Endodermal cell (in vitro differentiated cells): ENCODE measurements around the gene PSORS1C2. TPM values are rescaled to one million over a fixed set of nuclear protein-coding genes. Genes with fewer than 3 reads are reported as not detected.

Experiments used
- DNase-seq: peaks from one replicate; pipeline ENCODE4 v3.0.0-alpha.2; 2017
- H3K27ac ChIP-seq: 2 replicates; pipeline ENCODE4 v1.5.1; 2013; ENCODE audit warnings: mild to moderate bottlenecking, low read depth, low read length, moderate library complexity
- H3K27me3 ChIP-seq: 2 replicates; pipeline ENCODE4 v1.6.1; 2013; ENCODE audit warnings: mild to moderate bottlenecking, low read length, moderate library complexity; ENCODE audit not compliant: insufficient read depth, control insufficient read depth, poor library complexity, severe bottlenecking
- H3K36me3 ChIP-seq: 2 replicates; pipeline ENCODE4 v1.7.0; 2013; ENCODE audit warnings: mild to moderate bottlenecking, low read length, moderate library complexity; ENCODE audit not compliant: control insufficient read depth, insufficient read depth
- H3K4me1 ChIP-seq: one replicate; pipeline ENCODE4 v1.7.0; 2013; ENCODE audit warnings: low read length; ENCODE audit not compliant: control insufficient read depth, insufficient read depth
- H3K4me3 ChIP-seq: 2 replicates; pipeline ENCODE4 v1.5.1; 2013; ENCODE audit warnings: mild to moderate bottlenecking, low read length, moderate library complexity
- H3K9ac ChIP-seq: 2 replicates; pipeline ENCODE4 v1.6.1; 2013; ENCODE audit warnings: mild to moderate bottlenecking, low read length, moderate library complexity; ENCODE audit not compliant: poor library complexity, severe bottlenecking; ENCODE audit errors: extremely low read depth
- H3K9me3 ChIP-seq: 2 replicates; pipeline ENCODE4 v1.6.1; 2013; ENCODE audit warnings: mild to moderate bottlenecking, low read length, moderate library complexity; ENCODE audit not compliant: control insufficient read depth
- H3K27ac Mint-ChIP-seq: 2 replicates; pipeline ENCODE4 v1.8.0; 2020; ENCODE audit warnings: mixed read lengths
- H3K27me3 Mint-ChIP-seq: 2 replicates; pipeline ENCODE4 v1.8.0; 2021; ENCODE audit warnings: mild to moderate bottlenecking, mixed read lengths; ENCODE audit not compliant: insufficient read depth
- H3K36me3 Mint-ChIP-seq: 2 replicates; pipeline ENCODE4 v1.8.0; 2020; ENCODE audit warnings: low read depth, mixed read lengths
- H3K4me1 Mint-ChIP-seq: 2 replicates; pipeline ENCODE4 v1.8.0; 2020; ENCODE audit warnings: mixed read lengths
- H3K4me3 Mint-ChIP-seq: 2 replicates; pipeline ENCODE4 v1.8.0; 2020; ENCODE audit warnings: mild to moderate bottlenecking, moderate library complexity, mixed read lengths
- H3K9me3 Mint-ChIP-seq: 2 replicates; pipeline ENCODE4 v1.8.0; 2020; ENCODE audit warnings: mild to moderate bottlenecking, mixed read lengths
- CTCF ChIP-seq: fragments of 200-600 bp; sonication (generic); conservative IDR thresholded peaks from 2 replicates; pipeline ENCODE4 v1.5.0; 2021; ENCODE audit warnings: antibody characterized with exemption, mild to moderate bottlenecking
- WGBS, 2 experiments: methylation state at CpG; one replicate each; pipeline versions ENCODE4 v1.1.5 to v1.1.7; 2013; ENCODE audit warnings: missing lambda C conversion rate in 2 of 2, mixed read lengths in 1 of 2; ENCODE audit not compliant: insufficient coverage in 1 of 2, insufficient read length in 1 of 2; 5-methylcytosine and 5-hydroxymethylcytosine counted together
- total RNA-seq, 2 donors: library from RNA; stranded (reverse); fragmentation: NEBNext Ultra II Directional in 1 of 2; extraction: Animal tissue kit (Norgen Biotek cat#: 25700) in 1 of 2; gene quantifications; 2 replicates in 1 of 2; 3 replicates in 1 of 2; pipeline ENCODE4 v1.2.1, GENCODE V29; 2021

PSORS1C2 gene
- total RNA-seq, 2 donors from 2014 or later: not detected

- DNase-seq: no peak
- WGBS, 2 experiments: 16% methylated on average over 12 to 14 of the region's 14 CpGs
- H3K9me3 ChIP-seq: no peaks in the 10 kb centered on the region
- H3K4me3 ChIP-seq: peak within 1 kb of the TSS; percentile 96
- peak within 1 kb of the TSS; percentile 86 for H3K4me3 Mint-ChIP-seq
- H3K36me3 Mint-ChIP-seq: peaks cover 40% of the 10 kb centered on the region
- no peak within 1 kb of the TSS for H3K27ac ChIP-seq
- no peaks in the 10 kb centered on the region for H3K9me3 Mint-ChIP-seq
- peak within 1 kb of the TSS; percentile 51 for H3K9ac ChIP-seq
- peaks cover 24% of the 10 kb centered on the region for H3K36me3 ChIP-seq
- peak within 1 kb of the TSS; percentile 89 for H3K27ac Mint-ChIP-seq
- H3K4me1 ChIP-seq: peaks cover 3% of the 10 kb centered on the region
- no peak for TF ChIP-seq CTCF
- H3K4me1 Mint-ChIP-seq: peaks cover 17% of the 10 kb centered on the region
- H3K27me3 ChIP-seq: no peaks in the 10 kb centered on the region
- H3K27me3 Mint-ChIP-seq: no peaks in the 10 kb centered on the region
These were observed 18.8 kb upstream of the PSORS1C2 start, which contains the start of gene CCHCR1 for GRCh38 chr6:31157513-31158139. TSS of gene CCHCR1 (minus strand) at chr6:31157802. CDS start at chr6:31157600, 202 bp downstream.

DNA sequence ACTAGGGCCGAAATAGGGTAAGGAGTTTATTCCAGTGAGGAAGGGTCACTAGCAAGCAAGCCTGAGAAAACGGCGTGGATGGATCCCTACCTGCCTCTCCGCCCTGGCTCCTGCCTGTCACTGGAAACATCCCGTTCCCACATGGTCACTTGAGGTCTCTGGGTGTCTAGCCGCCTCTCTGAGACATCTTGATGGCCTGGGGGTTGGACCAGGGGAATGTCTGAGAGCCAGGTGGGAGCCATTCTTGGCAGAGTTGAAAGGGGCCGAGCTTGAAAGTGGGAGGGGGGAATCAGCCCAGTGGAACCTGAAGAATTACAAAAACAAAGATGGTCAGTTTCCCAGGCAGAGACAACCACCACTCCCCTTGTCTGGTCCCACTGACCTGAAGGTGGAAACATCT, 17.8 kb upstream of the PSORS1C2 start:
- no peaks in the 10 kb centered on the region for H3K27me3 ChIP-seq
- TF ChIP-seq CTCF: no peak
- no peak overlapping the region for H3K27ac ChIP-seq
- H3K4me3 ChIP-seq: peak overlapping the region; percentile 96
- H3K9me3 Mint-ChIP-seq: no peaks in the 10 kb centered on the region
- no peaks in the 10 kb centered on the region for H3K9me3 ChIP-seq
- peaks cover 34% of the 10 kb centered on the region for H3K36me3 Mint-ChIP-seq
- H3K36me3 ChIP-seq: peaks cover 20% of the 10 kb centered on the region
- no peak for DNase-seq
- H3K4me3 Mint-ChIP-seq: no peak overlapping the region
- H3K4me1 ChIP-seq: peaks cover 3% of the 10 kb centered on the region
- H3K27me3 Mint-ChIP-seq: no peaks in the 10 kb centered on the region
- peaks cover 17% of the 10 kb centered on the region for H3K4me1 Mint-ChIP-seq
- WGBS, 2 experiments: 93 to 97% methylated on average over 6 to 7 of the region's 7 CpGs
- no peak overlapping the region for H3K9ac ChIP-seq
- H3K27ac Mint-ChIP-seq: no peak overlapping the region

DNA sequence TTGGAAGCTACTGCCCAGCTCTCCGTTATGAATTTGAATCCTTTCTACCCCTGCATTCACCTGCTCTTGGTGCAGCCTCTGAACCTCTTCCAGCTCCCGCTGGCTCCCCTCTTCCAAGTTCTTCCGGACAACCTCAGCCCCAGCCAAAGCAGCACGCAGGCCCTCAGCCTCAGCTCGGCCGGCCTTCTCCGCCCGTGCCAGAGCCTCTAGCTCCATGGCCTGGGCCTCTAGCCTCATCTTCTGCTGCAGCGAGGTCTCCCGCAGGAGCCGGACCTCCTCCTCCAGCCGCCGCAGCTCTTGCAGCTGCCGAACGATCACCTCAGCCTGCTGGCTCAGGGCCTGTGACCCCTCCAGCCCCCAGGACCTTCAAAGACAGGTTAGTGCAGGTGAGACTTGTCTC, 15.6 kb upstream of the PSORS1C2 start:
- Mint-ChIP-seq H3K4me3 (no peak overlapping the region), H3K36me3 (peaks cover 52% of the 10 kb centered on the region), H3K9me3 (no peaks in the 10 kb centered on the region), H3K27ac (no peak overlapping the region), H3K27me3 (no peaks in the 10 kb centered on the region), H3K4me1 (peaks cover 11% of the 10 kb centered on the region)
- Histone ChIP-seq H3K36me3 (peaks cover 24% of the 10 kb centered on the region), H3K27ac (no peak overlapping the region), H3K4me1 (peaks cover 3% of the 10 kb centered on the region), H3K4me3 (no peak overlapping the region), H3K9ac (no peak overlapping the region), H3K27me3 (no peaks in the 10 kb centered on the region), H3K9me3 (no peaks in the 10 kb centered on the region)
- no peak for DNase-seq
- 94 to 97% methylated on average over 6 to 15 of the region's 15 CpGs for WGBS, 2 experiments
- no peak for TF ChIP-seq CTCF
